NCI-H748 (cell line): ENCODE measurements around the gene HDDC2.

ENCODE experiments used
- DNase-seq: peaks from one replicate; lab custom pipeline; 2025; ENCODE audit not compliant: unreplicated experiment; lab: John Stamatoyannopoulos, UW

Gene HDDC2

DNA sequence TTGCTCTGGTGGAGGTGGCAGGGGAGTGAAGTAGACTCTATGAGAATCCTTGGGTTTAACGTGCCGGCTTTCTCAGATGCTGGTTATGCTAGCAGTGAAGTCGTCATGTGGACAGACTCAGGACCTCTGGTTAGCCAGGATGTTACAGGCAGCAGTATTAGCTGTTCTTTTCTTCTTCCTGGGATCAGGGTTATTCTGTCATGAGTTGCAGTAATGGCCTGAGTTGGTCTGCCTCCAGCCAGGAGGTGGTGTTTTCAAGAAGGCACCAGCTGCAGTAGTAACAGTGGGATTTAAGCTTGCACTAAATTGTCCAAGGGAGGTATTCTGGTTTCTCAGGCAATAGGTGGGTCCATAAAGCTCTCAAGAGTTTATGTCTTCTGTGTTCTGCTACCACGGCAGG, 56.7 kb downstream of the HDDC2 start:
- no peak for DNase-seq

DNA sequence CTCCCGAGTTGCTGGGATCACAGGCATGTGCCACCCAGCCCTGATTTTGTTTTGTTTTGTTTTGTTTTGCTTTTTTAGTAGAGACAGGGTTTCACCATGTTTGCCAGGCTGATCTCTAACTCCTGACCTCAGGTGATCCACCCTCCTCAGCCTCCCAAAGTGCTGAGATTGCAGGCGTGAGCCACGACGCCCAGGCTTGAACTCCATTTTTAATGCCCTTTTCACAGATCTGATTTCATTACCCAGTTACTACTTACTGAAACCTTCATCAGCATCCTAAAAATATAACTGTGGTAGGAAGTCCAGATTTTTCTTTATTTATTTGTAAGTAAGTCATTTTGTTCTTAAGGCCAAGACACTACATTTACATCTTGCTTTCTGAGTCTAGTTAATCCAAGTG, 64.0 kb downstream of the HDDC2 start:
- no peak for DNase-seq

DNA sequence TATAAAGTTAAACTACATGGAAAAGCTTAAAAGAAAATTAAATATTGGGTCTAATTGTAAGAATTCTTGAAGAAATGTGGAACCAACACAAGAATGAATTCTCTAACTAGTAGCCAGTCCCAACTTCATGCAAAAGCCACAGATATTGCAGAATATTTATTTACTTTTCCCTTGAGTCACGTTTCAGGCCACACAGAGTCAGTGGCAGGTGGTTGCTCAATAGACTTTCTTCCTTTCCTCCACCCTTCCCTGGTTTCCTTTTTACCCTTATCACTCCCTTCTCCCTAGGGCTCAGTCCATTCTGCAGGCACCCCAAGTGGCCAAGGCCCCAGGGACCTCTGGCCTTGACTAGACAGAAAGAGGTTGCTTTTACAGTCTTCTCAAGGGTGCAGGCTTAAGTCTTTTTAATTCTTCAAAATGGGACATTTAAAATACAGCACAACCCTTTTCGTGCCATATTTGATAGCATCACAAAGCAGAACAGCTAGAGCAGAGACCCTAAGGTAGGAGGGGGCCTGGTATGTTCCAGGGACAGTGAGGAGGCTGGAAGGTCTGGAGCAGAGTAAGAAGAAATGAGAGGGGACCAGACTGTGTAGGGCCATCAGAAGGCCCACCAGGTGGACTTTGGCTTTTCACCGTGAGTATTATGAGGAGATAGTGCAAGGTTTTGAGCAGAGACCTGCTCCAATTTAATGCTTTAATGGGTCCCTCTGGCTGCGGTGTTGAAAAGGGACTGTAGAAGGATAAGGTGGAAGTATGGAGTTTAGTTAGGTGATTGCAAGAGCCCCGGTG, 65.0 kb downstream of the HDDC2 start:
- DNase-seq = no peak

DNA sequence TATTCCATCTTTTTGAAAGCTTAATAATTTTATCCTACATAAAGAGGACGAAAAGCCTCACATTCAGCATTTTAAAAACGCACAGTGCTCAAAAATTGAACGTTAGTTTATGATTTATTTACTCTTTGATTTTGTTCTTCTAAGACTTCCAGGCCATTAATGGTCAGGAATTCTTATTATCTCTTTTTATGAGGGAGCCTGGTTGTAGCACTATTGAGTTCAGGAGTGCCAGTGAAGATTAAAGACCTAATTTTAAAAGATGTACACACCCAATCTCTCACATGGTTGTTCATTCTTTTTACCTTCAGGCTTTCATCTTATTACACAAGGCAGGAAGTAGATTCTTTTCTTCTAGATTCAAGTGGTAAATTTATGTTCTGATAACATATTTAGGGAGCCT, 68.6 kb downstream of the HDDC2 start:
- no peak for DNase-seq

DNA sequence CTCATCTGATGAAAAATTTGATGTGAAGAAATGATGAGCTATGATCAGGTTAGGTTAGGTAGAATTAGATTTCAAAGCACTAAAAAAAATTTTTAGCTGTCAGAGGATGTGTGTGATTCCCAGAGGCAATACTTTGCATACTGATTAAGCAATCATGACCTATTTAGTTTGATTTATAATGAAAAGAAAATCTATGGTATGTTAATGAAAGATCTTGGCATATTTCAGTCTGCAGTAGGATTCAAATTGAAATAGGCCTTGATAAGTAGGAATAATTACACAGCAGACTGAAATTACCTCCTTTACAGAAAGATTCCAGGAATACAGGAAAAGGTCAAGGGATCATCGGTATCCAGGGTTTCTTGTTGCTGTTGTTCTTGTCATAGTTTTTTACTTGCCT, 69.3 kb downstream of the HDDC2 start:
- DNase-seq = no peak

DNA sequence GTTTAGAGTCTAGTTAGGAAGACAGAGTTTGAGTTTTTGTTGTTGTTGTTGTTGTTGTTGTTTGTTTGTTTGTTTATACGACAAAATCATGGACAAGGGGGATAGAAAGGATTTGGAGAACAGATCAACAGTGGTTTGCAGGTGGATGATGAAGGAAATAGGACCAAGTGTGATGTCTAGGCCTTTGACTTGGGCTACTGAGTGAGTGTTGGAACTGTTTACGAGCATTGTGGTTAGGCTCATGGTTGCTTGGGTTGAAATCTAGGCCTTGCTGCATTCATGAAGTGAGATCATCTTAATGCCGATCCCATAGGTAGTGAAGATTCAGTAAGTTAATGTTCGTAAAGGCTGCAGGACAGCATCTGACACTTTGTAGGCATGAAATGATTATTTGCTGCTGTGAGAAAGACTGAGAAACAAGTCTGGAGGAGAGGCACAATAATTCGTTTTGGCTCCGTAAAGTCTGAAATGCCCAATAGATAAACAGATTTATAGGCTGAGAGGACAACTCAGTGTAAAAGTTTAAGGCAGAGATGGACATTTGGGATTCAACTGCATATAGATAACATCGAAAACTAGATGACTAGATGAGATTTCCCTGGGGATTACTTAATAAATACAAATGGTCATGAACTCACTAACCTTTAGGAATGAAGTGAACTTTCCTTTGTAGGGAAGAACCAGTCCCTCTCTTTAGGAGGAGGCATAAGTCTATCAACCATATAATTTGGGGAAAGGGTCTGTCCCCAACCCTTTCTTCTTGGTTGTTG, 70.0 kb downstream of the HDDC2 start:
- DNase-seq = no peak

DNA sequence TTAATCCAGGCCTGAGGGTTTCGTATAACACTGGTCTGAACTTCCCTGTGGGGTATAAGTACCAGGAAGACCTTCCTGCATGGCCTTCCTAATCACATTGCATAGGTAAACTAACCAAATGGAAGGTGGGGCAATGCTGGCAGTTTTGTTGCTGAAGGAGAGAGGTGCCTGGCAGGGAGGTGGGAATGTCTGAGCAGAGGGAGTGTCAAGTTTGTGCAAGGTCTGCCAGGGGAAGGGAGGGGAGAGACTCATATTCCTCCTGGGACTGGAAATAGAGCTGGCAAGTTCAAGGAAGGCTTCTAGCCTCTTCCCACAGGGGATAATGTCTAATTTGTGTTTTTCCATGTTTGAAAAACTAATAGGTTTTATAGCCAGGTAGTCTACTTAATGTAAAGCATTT, 70.6 kb downstream of the HDDC2 start:
- no peak for DNase-seq

DNA sequence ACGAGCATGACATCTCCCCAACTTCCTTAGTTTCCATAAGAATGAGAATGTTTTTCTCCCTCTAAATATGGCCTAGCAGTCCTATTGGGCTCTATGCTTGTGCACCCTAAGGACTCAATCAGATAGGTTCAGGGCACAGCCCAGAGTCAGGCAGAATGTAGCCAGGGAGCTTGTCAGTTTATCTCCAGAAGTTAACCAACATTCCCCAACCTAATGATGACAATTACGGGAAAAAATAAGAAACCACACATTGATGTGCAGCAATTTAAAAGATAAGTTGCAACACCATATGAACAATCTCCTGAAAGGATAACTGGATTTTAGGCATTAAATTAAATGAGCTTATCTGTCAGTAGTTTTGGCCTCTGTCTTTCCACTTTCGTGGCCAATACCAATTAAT, 71.1 kb downstream of the HDDC2 start:
- no peak for DNase-seq

DNA sequence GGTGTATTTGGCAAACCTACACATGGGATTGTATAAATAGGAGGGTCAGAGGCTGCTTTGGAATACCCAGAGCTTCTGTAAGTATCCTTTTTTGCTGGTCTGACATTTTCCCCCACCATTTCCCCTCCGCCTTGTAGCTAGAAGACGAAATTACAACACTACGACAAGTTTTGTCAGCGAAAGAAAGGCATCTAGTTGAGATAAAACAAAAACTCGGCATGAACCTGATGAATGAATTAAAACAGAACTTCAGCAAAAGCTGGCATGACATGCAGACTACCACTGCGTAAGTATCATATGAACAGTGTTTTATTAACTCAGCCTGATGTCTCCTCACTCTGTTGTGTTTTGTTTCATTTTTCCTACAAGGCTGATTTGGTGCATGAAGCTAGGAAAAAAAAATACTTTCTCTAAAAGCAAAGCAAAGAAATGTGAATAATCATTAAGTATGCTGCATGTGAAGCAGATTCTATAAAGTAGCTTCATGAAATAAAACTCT, 72.7 kb downstream of the HDDC2 start:
- DNase-seq = no peak

DNA sequence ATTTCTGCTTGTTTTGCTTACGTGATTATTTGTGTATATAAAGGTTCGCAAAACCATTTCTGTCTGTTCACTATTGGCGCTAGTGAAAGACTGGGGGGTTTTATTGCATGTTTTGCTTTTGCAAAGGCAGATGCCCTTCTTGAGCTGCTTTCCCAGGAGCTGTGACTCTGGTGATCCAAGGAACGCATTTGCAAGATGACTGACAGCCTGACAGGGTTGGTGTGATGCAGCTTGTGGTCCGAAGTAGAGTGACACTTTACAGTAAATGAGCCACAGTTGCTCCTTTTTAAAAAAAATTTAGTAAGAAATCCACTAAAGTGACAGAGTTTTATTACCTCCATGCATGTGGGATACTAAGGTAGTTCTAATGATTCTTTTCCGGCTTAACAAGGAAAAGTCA, 74.5 kb downstream of the HDDC2 start:
- no peak for DNase-seq
